Measurements from ENCODE around the gene GAN. TPM values are rescaled to one million over a fixed set of nuclear protein-coding genes. Genes with fewer than 3 reads are reported as not detected.

GAN gene
- total and polyA plus RNA-seq, 9 of the 15 experiments (the other 6 are each of a cell fraction or from before 2014, with no cell fraction given) = 0.83 to 15.1 (median 5.2) TPM

- Histone ChIP-seq H3K79me2 (ENCODE audit: control insufficient read depth, insufficient read depth, low read length) (no peaks in the 10 kb centered on the region), H2AFZ (ENCODE audit: low read depth, low read length) (no peak overlapping the region), H3K9me1 (ENCODE audit: control insufficient read depth, insufficient read depth, low read length) (no peaks in the 10 kb centered on the region), H3K4me1 (replicated peaks in 1 of 2; ENCODE audit: control insufficient read depth in 2 of 2, insufficient read depth in 2 of 2, low read length in 2 of 2) (peaks cover 0 to 4% of the 10 kb centered on the region in 2 experiments; a peak in 2 of 5 replicates), H3K4me3 (no peak overlapping the region), H4K20me1 (replicated peaks; ENCODE audit: control insufficient read depth, insufficient read depth, low read length) (no peaks in the 10 kb centered on the region), H3K27ac (ENCODE audit: extremely low read depth, low read depth, low read length) (no peak overlapping the region), H3K9ac (ENCODE audit: insufficient read depth in 1 of 2, low read depth in 2 of 2, low read length in 2 of 2) (0 out of 4 replicates have a peak overlapping the region, but pooled peaks of 1 of the 2 experiments have one; percentile 19), H3K4me2 (ENCODE audit: insufficient read depth, low read length) (no peak overlapping the region), H3K27me3 (ENCODE audit: control insufficient read depth in 2 of 2, insufficient read depth in 2 of 2, low read length in 2 of 2) (peaks cover 8 to 46% of the 10 kb centered on the region in 2 experiments), H3K36me3 (ENCODE audit: control insufficient read depth, insufficient read depth, low read length) (no peaks in the 10 kb centered on the region), H3K9me3 (replicated peaks; ENCODE audit: control insufficient read depth, insufficient read depth, low read depth, low read length) (no peaks in the 10 kb centered on the region)
- CTCF ChIA-PET (ENCODE audit: low intra/inter-chr PET ratio) = no interaction called here
- 7% methylated on average over 10 of the region's 10 CpGs for WGBS (ENCODE audit: insufficient coverage, low coverage, missing lambda C conversion rate)
- TF ChIP-seq, protein P1, sequence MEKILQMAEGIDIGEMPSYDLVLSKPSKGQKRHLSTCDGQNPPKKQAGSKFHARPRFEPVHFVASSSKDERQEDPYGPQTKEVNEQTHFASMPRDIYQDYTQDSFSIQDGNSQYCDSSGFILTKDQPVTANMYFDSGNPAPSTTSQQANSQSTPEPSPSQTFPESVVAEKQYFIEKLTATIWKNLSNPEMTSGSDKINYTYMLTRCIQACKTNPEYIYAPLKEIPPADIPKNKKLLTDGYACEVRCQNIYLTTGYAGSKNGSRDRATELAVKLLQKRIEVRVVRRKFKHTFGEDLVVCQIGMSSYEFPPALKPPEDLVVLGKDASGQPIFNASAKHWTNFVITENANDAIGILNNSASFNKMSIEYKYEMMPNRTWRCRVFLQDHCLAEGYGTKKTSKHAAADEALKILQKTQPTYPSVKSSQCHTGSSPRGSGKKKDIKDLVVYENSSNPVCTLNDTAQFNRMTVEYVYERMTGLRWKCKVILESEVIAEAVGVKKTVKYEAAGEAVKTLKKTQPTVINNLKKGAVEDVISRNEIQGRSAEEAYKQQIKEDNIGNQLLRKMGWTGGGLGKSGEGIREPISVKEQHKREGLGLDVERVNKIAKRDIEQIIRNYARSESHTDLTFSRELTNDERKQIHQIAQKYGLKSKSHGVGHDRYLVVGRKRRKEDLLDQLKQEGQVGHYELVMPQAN (IDR thresholded peaks at IDR 0.05; ENCODE audit: borderline replicate concordance) = no peak
- TF ChIP-seq MIER1 (IDR thresholded peaks at IDR 0.05; ENCODE audit: low read depth) = no peak
- no peak for TF ChIP-seq MEIS2 (IDR thresholded peaks at IDR 0.05; ENCODE audit: partially characterized antibody)
- TF ChIP-seq ZNF695 (CRISPR knock-in tag; IDR thresholded peaks at IDR 0.05) = no peak
- FAIRE-seq (no peak), DNase-seq (ENCODE audit: extremely low read depth in 1 of 4, low spot score in 3 of 4) (no peak), ATAC-seq (no peak)
- in situ Hi-C loops (cut with MboI) = no loop called here
- intact Hi-C loops (cut with micrococcal nuclease) = no loop called here
- POLR2A ChIA-PET = interaction anchor here (0.7 kb wide), 1 partner anchor 384 kb away, joined by 3 read pairs; no protein-coding TSS in a partner anchor
- BruUV-seq (replicated peaks) = no TSS peak
These were observed 96.0 kb downstream of the GAN start for GRCh38 chr16:81410643-81411293.
